H1 (cell line): ENCODE results near the gene SNX27. TPM values are rescaled to one million over a fixed set of nuclear protein-coding genes. Genes with fewer than 3 reads are reported as not detected.

Experiments used
- CTCF ChIA-PET: fragments of 300-600 bp; sonication (Branson Sonifier 250); formaldehyde crosslinking; loops from one replicate; lab custom pipeline; 2021; ENCODE audit not compliant: partially characterized antibody; lab: Charles Lee
- POLR2A ChIA-PET: fragments of 300-600 bp; sonication (Branson Sonifier 250); formaldehyde crosslinking; loops from one replicate; lab custom pipeline; 2021; ENCODE audit warnings: inconsistent platforms; ENCODE audit not compliant: partially characterized antibody; lab: Charles Lee
- DNase-seq, 2 experiments: peaks; one replicate each; pipeline versions ENCODE4 v3.0.0 to v3.0.0-alpha.2; 2010 to 2022; ENCODE audit warnings: low spot score in 2 of 2, low read depth in 1 of 2, mixed read lengths in 1 of 2
- FAIRE-seq: peaks from 2 replicates; lab custom pipeline; 2011; peaks lifted over from hg19 to GRCh38; lab: Jason Lieb, UNC
- H2AFZ ChIP-seq: 2 replicates; pipeline ENCODE4 v1.8.1; 2012; ENCODE audit warnings: low read length, inconsistent platforms
- H2AK5ac ChIP-seq: 2 replicates; pipeline ENCODE4 v1.6.1; 2013; ENCODE audit warnings: low read depth, low read length
- H2BK120ac ChIP-seq: replicated peaks from 2 replicates; pipeline ENCODE3; 2013; ENCODE audit warnings: low read depth, low read length, inconsistent platforms
- H2BK12ac ChIP-seq: 2 replicates; pipeline ENCODE4 v1.6.1; 2013; ENCODE audit warnings: low read depth, low read length
- H2BK15ac ChIP-seq: 2 replicates; pipeline ENCODE4 v1.6.1; 2013; ENCODE audit warnings: low read length
- H2BK20ac ChIP-seq: 2 replicates; pipeline ENCODE4 v1.6.1; 2013; ENCODE audit warnings: low read length
- H2BK5ac ChIP-seq: 2 replicates; pipeline ENCODE4 v1.6.1; 2013; ENCODE audit warnings: low read depth, low read length
- H3K14ac ChIP-seq: 2 replicates; pipeline ENCODE4 v1.6.1; 2013; ENCODE audit warnings: inconsistent platforms; ENCODE audit not compliant: insufficient read length
- H3K18ac ChIP-seq: 2 replicates; pipeline ENCODE4 v1.6.1; 2013; ENCODE audit warnings: low read length; ENCODE audit errors: extremely low read depth
- H3K23ac ChIP-seq: 2 replicates; pipeline ENCODE4 v1.6.1; 2013; ENCODE audit warnings: inconsistent platforms; ENCODE audit not compliant: insufficient read length
- H3K23me2 ChIP-seq: 2 replicates; pipeline ENCODE4 v1.6.1; 2013; ENCODE audit warnings: low read depth, low read length
- H3K27ac ChIP-seq: 2 replicates; pipeline ENCODE4 v1.6.1; 2011; ENCODE audit warnings: low read depth, low read length, inconsistent platforms
- H3K27me3 ChIP-seq, 4 experiments: replicated peaks in 1 of 4; 1 replicate in 1 of 4; 2 replicates in 3 of 4; pipeline versions ENCODE4 v1.6.1 to v1.8.1; 2011 to 2013; ENCODE audit warnings: low read length in 3 of 4, mild to moderate bottlenecking in 3 of 4, inconsistent platforms in 2 of 4, mixed read lengths in 2 of 4, moderate library complexity in 1 of 4; ENCODE audit not compliant: control insufficient read depth in 3 of 4, insufficient read depth in 3 of 4; ENCODE audit errors: extremely low read depth in 1 of 4
- H3K36me3 ChIP-seq, 4 experiments: 2 replicates each; pipeline versions ENCODE4 v1.6.1 to v1.8.1; 2011 to 2013; ENCODE audit warnings: mild to moderate bottlenecking in 4 of 4, low read length in 3 of 4, moderate library complexity in 2 of 4, control low read depth in 1 of 4, inconsistent platforms in 1 of 4; ENCODE audit not compliant: insufficient read depth in 4 of 4, control insufficient read depth in 2 of 4
- H3K4ac ChIP-seq: replicated peaks from 2 replicates; pipeline ENCODE3; 2013; ENCODE audit warnings: low read length, low read depth, mixed read lengths, inconsistent platforms; ENCODE audit not compliant: insufficient read length
- H3K4me1 ChIP-seq, 4 experiments: replicated peaks in 1 of 4; 1 replicate in 1 of 4; 2 replicates in 3 of 4; pipeline versions ENCODE4 v1.6.1 to v1.8.1; 2011 to 2013; ENCODE audit warnings: low read length in 3 of 4, inconsistent platforms in 2 of 4, mixed read lengths in 1 of 4; ENCODE audit not compliant: insufficient read depth in 4 of 4, control insufficient read depth in 3 of 4
- H3K4me2 ChIP-seq, 2 experiments: 2 replicates each; pipeline versions ENCODE4 v1.6.1 to v1.8.1; 2011 to 2013; ENCODE audit warnings: low read depth in 2 of 2, low read length in 2 of 2, control low read depth in 1 of 2, inconsistent platforms in 1 of 2, mild to moderate bottlenecking in 1 of 2; ENCODE audit not compliant: insufficient read depth in 1 of 2
- H3K4me3 ChIP-seq, 4 experiments: fragments of 200-600, 300-600 bp in 1 of 4; sonication (generic), shearing (Covaris generic), sonication (Bioruptor Twin) in 1 of 4; 2 replicates each; pipeline versions ENCODE4 v1.5.1 to v1.8.1; 2011 to 2016; ENCODE audit warnings: low read length in 4 of 4, low read depth in 3 of 4, control low read depth in 2 of 4, inconsistent platforms in 2 of 4, mild to moderate bottlenecking in 2 of 4, mixed read lengths in 1 of 4, moderate library complexity in 1 of 4; ENCODE audit not compliant: insufficient read depth in 2 of 4; ENCODE audit errors: extremely low read depth in 1 of 4
- H3K56ac ChIP-seq: replicated peaks from 2 replicates; pipeline ENCODE3; 2013; ENCODE audit warnings: low read depth, mild to moderate bottlenecking, mixed read lengths, low read length, inconsistent platforms; ENCODE audit not compliant: insufficient read length
- H3K79me1 ChIP-seq: 2 replicates; pipeline ENCODE4 v1.6.1; 2013; ENCODE audit warnings: low read depth, low read length, control low read depth
- H3K79me2 ChIP-seq, 2 experiments: 2 replicates each; pipeline versions ENCODE4 v1.6.1 to v1.8.1; 2012 to 2013; ENCODE audit warnings: low read length in 2 of 2, mild to moderate bottlenecking in 2 of 2, inconsistent platforms in 1 of 2; ENCODE audit not compliant: insufficient read depth in 2 of 2, control insufficient read depth in 1 of 2
- H3K9ac ChIP-seq, 4 experiments: replicated peaks in 1 of 4; 1 replicate in 1 of 4; 2 replicates in 3 of 4; pipeline versions ENCODE4 v1.6.1 to v1.8.1; 2011 to 2013; ENCODE audit warnings: low read depth in 3 of 4, low read length in 3 of 4, control low read depth in 2 of 4, mild to moderate bottlenecking in 2 of 4, moderate library complexity in 2 of 4, inconsistent platforms in 1 of 4; ENCODE audit errors: extremely low read depth in 1 of 4
- H3K9me3 ChIP-seq, 2 experiments: 2 replicates each; pipeline versions ENCODE4 v1.6.1 to v1.8.1; 2012 to 2013; ENCODE audit warnings: mild to moderate bottlenecking in 2 of 2, moderate library complexity in 2 of 2, control low read depth in 1 of 2, inconsistent platforms in 1 of 2, low read depth in 1 of 2, low read length in 1 of 2, mixed read lengths in 1 of 2; ENCODE audit not compliant: insufficient read depth in 2 of 2
- H4K20me1 ChIP-seq, 2 experiments: replicated peaks in 1 of 2; 2 replicates each; pipeline versions ENCODE3 to v1.8.1; 2011 to 2013; ENCODE audit warnings: inconsistent platforms in 2 of 2, low read length in 2 of 2, mild to moderate bottlenecking in 1 of 2; ENCODE audit not compliant: insufficient read depth in 2 of 2, control insufficient read depth in 1 of 2
- H4K5ac ChIP-seq: 2 replicates; pipeline ENCODE4 v1.6.1; 2013; ENCODE audit warnings: low read length, low read depth, mixed read lengths, inconsistent platforms; ENCODE audit not compliant: insufficient read length
- H4K8ac ChIP-seq: 2 replicates; pipeline ENCODE4 v1.8.0; 2013; ENCODE audit warnings: mild to moderate bottlenecking, moderate library complexity, low read length, inconsistent platforms; ENCODE audit not compliant: insufficient read depth; ENCODE audit errors: extremely low read depth
- H4K91ac ChIP-seq: replicated peaks from 2 replicates; pipeline ENCODE3; 2013; ENCODE audit warnings: low read length, mixed read lengths, inconsistent platforms; ENCODE audit not compliant: insufficient read length
- BCL11A ChIP-seq, 2 experiments: IDR thresholded peaks; one replicate each; pipeline ENCODE4 v1.6.1; 2011; ENCODE audit warnings: low read depth in 2 of 2, low read length in 2 of 2, mild to moderate bottlenecking in 2 of 2
- BRCA1 ChIP-seq: IDR thresholded peaks from 2 replicates; pipeline ENCODE4 v1.6.1; 2012; ENCODE audit warnings: low read depth, low read length, improper control_type of control experiment
- CEBPB ChIP-seq: IDR thresholded peaks from 2 replicates; pipeline ENCODE4 v1.6.1; 2012; ENCODE audit warnings: low read depth, low read length
- EZH2 ChIP-seq: fragments of 200-600 bp; sonication (generic); IDR thresholded peaks from 2 replicates; pipeline ENCODE4 v1.7.1; 2012; ENCODE audit warnings: low read depth, mild to moderate bottlenecking, moderate library complexity, low read length, inconsistent platforms; ENCODE audit not compliant: severe bottlenecking
- HDAC6 ChIP-seq: IDR thresholded peaks from one replicate; pipeline ENCODE4 v1.7.1; 2012; ENCODE audit warnings: low read depth, mild to moderate bottlenecking, inconsistent platforms, low read length, moderate library complexity
- KDM4A ChIP-seq: IDR thresholded peaks from one replicate; pipeline ENCODE4 v1.7.1; 2012; ENCODE audit warnings: low read depth, mild to moderate bottlenecking, moderate library complexity, low read length, inconsistent platforms; ENCODE audit not compliant: severe bottlenecking
- NRF1 ChIP-seq: IDR thresholded peaks from 2 replicates; pipeline ENCODE4 v1.6.1; 2011; ENCODE audit warnings: mild to moderate bottlenecking, low read depth, low read length, improper control_type of control experiment
- POU5F1 ChIP-seq: IDR thresholded peaks from 2 replicates; pipeline ENCODE4 v1.6.1; 2011; ENCODE audit warnings: low read depth, mild to moderate bottlenecking, low read length, moderate library complexity
- SIN3A ChIP-seq, 2 experiments: IDR thresholded peaks in 1 of 2; conservative IDR thresholded peaks in 1 of 2; 2 replicates each; pipeline ENCODE4 v1.6.1; 2011 to 2012; ENCODE audit warnings: low read length in 2 of 2, improper control_type of control experiment in 1 of 2, low read depth in 1 of 2, mild to moderate bottlenecking in 1 of 2
- SP4 ChIP-seq: IDR thresholded peaks from 2 replicates; pipeline ENCODE4 v1.6.1; 2012; ENCODE audit warnings: low read length, inconsistent platforms
- WGBS, 2 experiments: shearing (Covaris generic) in 1 of 2; methylation state at CpG; one replicate each; pipeline versions ENCODE4 v1.1.6 to v1.1.7; 2013 to 2015; ENCODE audit warnings: low lambda C conversion rate in 2 of 2, mixed read lengths in 2 of 2, inconsistent platforms in 1 of 2, low coverage in 1 of 2, missing lambda C conversion rate in 1 of 2; ENCODE audit not compliant: insufficient replicate concordance in 2 of 2, insufficient coverage in 1 of 2, insufficient read length in 1 of 2; ENCODE audit errors: extremely low coverage in 1 of 2, missing lambda C conversion rate in 1 of 2; 5-methylcytosine and 5-hydroxymethylcytosine counted together
- polyA plus RNA-seq, 7 experiments: library from polyadenylated mRNA; depleted of rRNA in 3 of 7; stranded (reverse) in 5 of 7; unstranded in 2 of 7; fragments of >200 nt in 5 of 7; fragments of 200-250 nt in 2 of 7; gene quantifications; 1 replicate in 5 of 7; 2 replicates in 1 of 7; 4 replicates in 1 of 7; pipeline versions ENCODE4 v1.2.1 to v1.2.3, GENCODE V29; 2011 to 2013; ENCODE audit warnings: missing spikeins in 2 of 7, mixed read lengths in 2 of 7
- total RNA-seq: library from RNA; stranded (reverse); fragmentation: NEBNext Ultra II Directional; extraction: Animal tissue kit (Norgen Biotek cat#: 25700); gene quantifications from 2 replicates; pipeline ENCODE4 v1.2.1, GENCODE V29; 2021

Gene SNX27
- total and polyA plus RNA-seq, 2 of the 8 experiments (the other 6 are each of a cell fraction or from before 2014, with no cell fraction given): 23.4 to 65.4 TPM

- Histone ChIP-seq H3K79me2 (no peaks in the 10 kb centered on the region), H3K27ac (no peak overlapping the region), H2BK20ac (no peak overlapping the region)
- 83% methylated on average over 3 of the region's 3 CpGs; no CpG with 5 or more reads in 1 of the 2 experiments for WGBS, 2 experiments
- TF ChIP-seq SIN3A (conservative IDR thresholded peaks at IDR 0.05 in 1 of 2, IDR thresholded peaks at IDR 0.05 in 1 of 2; ENCODE audit: low read depth in 1 of 2, low read length in 2 of 2) (no peak), KDM4A (no peak), SP4 (no peak), EZH2 (no peak), NRF1 (no peak), HDAC6 (no peak), POU5F1 (no peak), CEBPB (no peak), BCL11A (IDR thresholded peaks at IDR 0.05; ENCODE audit: low read depth in 2 of 2, low read length in 2 of 2) (no peak), BRCA1 (no peak)
- TF ChIP-seq, all 59 proteins: peak for 0
- Histone ChIP-seq H3K4me3 (no peak overlapping the region), H3K23ac (no peak overlapping the region), H3K18ac (no peak overlapping the region), H3K14ac (no peak overlapping the region), H2AK5ac (no peak overlapping the region), H3K4ac (no peak overlapping the region), H3K36me3 (no peaks in the 10 kb centered on the region), H3K4me1 (peaks cover 2 to 5% (median 4%) of the 10 kb centered on the region in 4 experiments; a peak in 6 of 7 replicates), H3K9ac (no peak overlapping the region), H3K56ac (no peak overlapping the region), H4K91ac (no peak overlapping the region), H4K8ac (no peak overlapping the region), H3K4me2 (no peak overlapping the region), H2AFZ (0 out of 2 replicates have a peak overlapping the region, but pooled peaks have one; percentile 36), H2BK15ac (no peak overlapping the region), H4K20me1 (no peaks in the 10 kb centered on the region), H3K27me3 (no peaks in the 10 kb centered on the region; a peak in 1 of 7 replicates), H4K5ac (no peak overlapping the region), H3K9me3 (peaks cover 16% of the 10 kb centered on the region in 2 experiments), H2BK120ac (no peak overlapping the region), H3K79me1 (no peaks in the 10 kb centered on the region), H2BK5ac (no peak overlapping the region), H3K23me2 (no peaks in the 10 kb centered on the region), H2BK12ac (no peak overlapping the region)
- DNase-seq (no peak), FAIRE-seq (no peak)
- ChIA-PET POLR2A (interaction anchor here (1.5 kb wide), 1 partner anchor 12 kb away, joined by 4 read pairs; the partner anchor contains the start of gene RIIAD1), CTCF (interaction anchor here (0.6 to 4.5 kb wide), 11 partner anchors 10 to 1307 kb away, joined by 3 to 90 read pairs (median 7); partner anchors contain the start of genes CELF3 and SPRR2D)
These were observed 121.3 kb downstream of the SNX27 start for GRCh38 chr1:151733126-151733525.
